H7 (cell line): ENCODE measurements around the gene PLEKHG3. TPM values are rescaled to one million over a fixed set of nuclear protein-coding genes. Genes with fewer than 3 reads are reported as not detected.

Source experiments
- DNase-seq: peaks from one replicate; pipeline ENCODE4 v3.0.0; 2012
- H3K27me3 ChIP-seq: 2 replicates; pipeline ENCODE4 v1.6.0; 2011; ENCODE audit warnings: mild to moderate bottlenecking, low read length; ENCODE audit not compliant: control insufficient read depth, insufficient read depth
- H3K36me3 ChIP-seq: replicated peaks from 2 replicates; pipeline ENCODE4 v1.5.1; 2011; ENCODE audit warnings: low read length; ENCODE audit not compliant: control insufficient read depth, insufficient read depth
- H3K4me3 ChIP-seq: 2 replicates; pipeline ENCODE4 v1.5.1; 2011; ENCODE audit warnings: low read depth, mild to moderate bottlenecking, control low read depth, low read length, moderate library complexity; ENCODE audit not compliant: insufficient read depth
- total RNA-seq: library from RNA; depleted of rRNA; stranded (reverse); fragments of >200 nt; shearing (Covaris generic); gene quantifications from 2 replicates; pipeline ENCODE4 v1.2.3, GENCODE V29; 2014

PLEKHG3 gene
- total RNA-seq, 1 experiment from 2014 or later = 47.0 TPM

GRCh38 chr14:64707661-64708060 is 3.4 kb downstream of the PLEKHG3 start:
- Histone ChIP-seq H3K4me3 (no peak overlapping the region), H3K27me3 (peaks cover 2% of the 10 kb centered on the region; the same call in 1 of the 2 replicates), H3K36me3 (peaks cover 4% of the 10 kb centered on the region)
- peak; percentile 20 for DNase-seq

DNA sequence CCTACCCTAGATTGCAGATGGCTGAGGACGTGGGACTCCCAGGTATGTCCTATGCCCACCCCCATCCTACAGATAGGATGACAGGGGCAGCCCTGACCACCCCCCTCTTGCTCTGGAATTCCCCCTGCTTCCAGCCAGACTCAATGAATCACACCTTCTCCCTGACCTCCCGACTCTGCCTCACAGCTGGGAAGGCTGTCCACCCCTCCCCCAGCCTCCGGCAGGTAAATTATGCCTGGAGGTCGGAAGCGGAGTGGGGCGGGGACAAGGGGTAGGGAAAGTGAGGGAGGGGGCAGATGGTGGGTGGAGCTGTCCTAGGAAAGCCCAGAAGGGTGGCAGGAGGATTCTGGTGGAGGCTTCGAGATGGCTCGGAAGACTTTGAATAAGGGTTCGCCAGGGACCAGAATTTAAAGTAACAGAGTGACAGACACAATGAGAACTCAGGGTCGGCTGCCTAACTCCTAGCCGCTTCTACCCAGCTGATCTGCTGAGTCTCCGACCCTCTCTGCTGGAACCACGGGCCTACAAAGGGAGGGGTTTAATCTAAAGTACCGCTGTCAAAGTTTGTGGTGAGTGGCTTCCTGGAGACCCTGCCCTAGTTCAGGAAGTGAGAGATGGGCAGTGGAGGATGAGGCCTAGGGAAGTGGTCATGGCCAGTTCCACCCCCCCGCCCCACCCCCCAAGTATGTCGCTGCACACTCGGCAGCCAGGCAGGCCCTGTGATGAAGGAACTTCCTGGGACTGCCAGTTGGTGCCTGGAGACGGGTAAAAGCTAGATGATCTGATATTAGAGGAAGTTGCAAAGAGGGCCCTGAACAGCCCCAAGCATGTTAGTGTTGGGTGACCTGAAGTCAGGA is 4.2 kb downstream of the PLEKHG3 start:
- Histone ChIP-seq H3K36me3 (peaks cover 4% of the 10 kb centered on the region), H3K27me3 (peaks cover 2% of the 10 kb centered on the region; the same call in 1 of the 2 replicates), H3K4me3 (peak overlapping the region; percentile 30)
- peak; percentile 92 for DNase-seq

- Histone ChIP-seq H3K36me3 (peaks cover 4% of the 10 kb centered on the region), H3K27me3 (peaks cover 2% of the 10 kb centered on the region; the same call in 1 of the 2 replicates), H3K4me3 (no peak overlapping the region)
- no peak for DNase-seq
These were observed 4.9 kb downstream of the PLEKHG3 start for GRCh38 chr14:64709126-64709525.

GRCh38 chr14:64711039-64711438 is 6.8 kb downstream of the PLEKHG3 start:
- no peak for DNase-seq
- peaks cover 2% of the 10 kb centered on the region; the same call in 1 of the 2 replicates for H3K27me3 ChIP-seq
- H3K36me3 ChIP-seq = peaks cover 4% of the 10 kb centered on the region
- no peak overlapping the region for H3K4me3 ChIP-seq

DNA sequence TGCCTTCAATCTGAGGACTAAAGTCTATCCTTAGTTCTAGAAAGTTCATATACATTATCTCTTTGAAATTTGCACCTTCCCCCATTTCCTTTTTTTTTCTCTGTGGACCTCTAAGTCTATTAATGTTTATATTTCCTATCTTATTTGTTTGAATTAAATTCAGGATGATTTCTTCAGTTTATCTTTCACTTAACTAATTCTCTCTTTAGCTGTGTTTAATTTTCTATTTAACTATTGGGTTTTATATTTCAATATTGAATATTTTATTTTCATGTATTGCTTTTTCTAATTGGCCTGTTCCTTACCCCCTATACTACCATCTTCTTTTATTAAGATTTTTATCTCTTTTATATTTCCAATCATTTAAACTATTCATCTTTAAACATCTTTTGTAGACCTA is 9.5 kb downstream of the PLEKHG3 start:
- H3K27me3 ChIP-seq = peaks cover 2% of the 10 kb centered on the region; the same call in 1 of the 2 replicates
- no peak for DNase-seq
- H3K36me3 ChIP-seq = peaks cover 4% of the 10 kb centered on the region
- no peak overlapping the region for H3K4me3 ChIP-seq

DNA sequence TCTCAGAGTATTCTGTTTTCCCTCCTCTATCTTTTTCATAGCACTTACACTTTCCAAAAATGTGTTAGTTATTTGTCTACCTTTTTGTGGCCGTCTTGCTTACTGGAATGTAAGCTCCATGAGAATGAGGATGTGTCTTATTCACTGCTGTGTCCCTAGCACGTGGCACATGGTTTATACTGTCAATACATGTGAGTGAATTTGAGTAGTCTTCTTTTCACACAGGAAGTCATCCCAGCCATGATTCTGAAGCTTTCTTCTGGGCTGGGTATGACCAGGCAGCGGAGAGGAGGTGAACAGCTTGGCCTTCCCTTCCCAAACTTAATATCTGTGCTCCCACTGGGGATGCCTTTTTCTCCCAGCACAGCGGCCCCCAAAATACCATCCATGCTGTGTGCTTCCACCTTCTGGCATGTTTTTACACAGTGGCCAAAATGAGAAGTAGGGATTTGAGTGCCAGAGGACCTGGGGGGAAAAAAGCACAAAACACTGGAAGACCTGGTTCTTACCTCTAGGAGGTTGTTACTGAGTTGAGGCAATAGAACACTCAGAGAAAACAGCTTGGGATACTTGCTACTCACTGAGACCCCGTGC is 10.3 kb downstream of the PLEKHG3 start:
- peaks cover 2% of the 10 kb centered on the region; the same call in 1 of the 2 replicates for H3K27me3 ChIP-seq
- H3K36me3 ChIP-seq = peaks cover 4% of the 10 kb centered on the region
- no peak for DNase-seq
- H3K4me3 ChIP-seq = no peak overlapping the region

DNA sequence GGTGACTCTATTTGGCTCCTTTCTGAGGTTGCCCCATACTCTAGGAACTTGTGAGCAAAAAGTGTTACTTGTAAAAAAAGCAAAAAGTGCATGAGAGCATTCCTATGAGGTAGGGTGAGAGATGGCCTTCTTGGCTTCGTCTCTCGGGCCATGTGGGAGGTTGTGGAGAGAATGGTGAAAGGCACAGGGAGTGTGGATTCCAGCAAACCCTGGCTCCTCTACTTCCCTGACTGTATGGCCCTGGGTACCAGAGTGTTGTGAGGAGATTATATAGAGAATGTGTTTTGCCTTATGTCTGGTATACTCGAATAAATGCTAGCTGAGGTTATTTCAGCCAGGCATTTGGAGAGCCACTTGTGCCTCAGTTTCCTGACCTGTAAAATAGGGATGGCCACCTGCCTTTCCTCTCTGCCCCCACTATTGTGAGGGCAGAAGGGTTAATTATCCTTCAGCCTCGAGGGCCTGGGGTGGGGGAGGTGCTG is 11.0 kb downstream of the PLEKHG3 start:
- peak; percentile 41 for DNase-seq
- H3K4me3 ChIP-seq = no peak overlapping the region
- H3K36me3 ChIP-seq = no peaks in the 10 kb centered on the region; the same call in none of the 2 replicates
- peaks cover 2% of the 10 kb centered on the region; the same call in 1 of the 2 replicates for H3K27me3 ChIP-seq

- peak; percentile 78 for DNase-seq
- Histone ChIP-seq H3K36me3 (no peaks in the 10 kb centered on the region; the same call in none of the 2 replicates), H3K27me3 (peaks cover 2% of the 10 kb centered on the region; the same call in 1 of the 2 replicates), H3K4me3 (peak overlapping the region; percentile 4)
These were observed 11.6 kb downstream of the PLEKHG3 start for GRCh38 chr14:64715628-64716412.

GRCh38 chr14:64717870-64718269 is 13.6 kb downstream of the PLEKHG3 start:
- no peak for DNase-seq
- H3K27me3 ChIP-seq = peaks cover 2% of the 10 kb centered on the region; the same call in 1 of the 2 replicates
- H3K4me3 ChIP-seq = no peak overlapping the region
- H3K36me3 ChIP-seq = no peaks in the 10 kb centered on the region; the same call in 1 of the 2 replicates

DNA sequence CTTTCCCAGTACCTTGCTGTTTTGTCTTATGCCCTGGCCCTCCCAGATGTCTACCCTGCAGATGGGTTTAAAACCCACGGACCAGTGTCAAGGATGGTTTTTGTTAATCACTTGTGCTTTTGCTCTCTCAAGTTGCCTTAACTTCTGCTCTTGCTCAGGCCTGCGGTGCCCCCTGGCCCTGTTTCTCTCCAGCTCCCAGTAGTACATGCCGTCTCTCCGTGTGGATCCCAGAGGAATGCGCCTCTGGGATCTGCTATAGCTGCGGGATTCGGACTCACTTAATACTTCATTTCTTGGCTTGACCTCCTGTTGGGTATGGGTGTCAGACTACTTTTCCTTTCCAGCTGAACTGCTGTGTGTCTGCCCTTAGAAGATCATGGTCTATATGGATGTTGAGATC is 14.5 kb downstream of the PLEKHG3 start:
- DNase-seq = peak; percentile 37
- H3K36me3 ChIP-seq = no peaks in the 10 kb centered on the region; the same call in 1 of the 2 replicates
- H3K27me3 ChIP-seq = peaks cover 2% of the 10 kb centered on the region; the same call in 1 of the 2 replicates
- H3K4me3 ChIP-seq = no peak overlapping the region

- Histone ChIP-seq H3K27me3 (no peaks in the 10 kb centered on the region), H3K4me3 (no peak overlapping the region), H3K36me3 (no peaks in the 10 kb centered on the region; the same call in 1 of the 2 replicates)
- DNase-seq = no peak
These were observed 15.4 kb downstream of the PLEKHG3 start for GRCh38 chr14:64719601-64720000.

GRCh38 chr14:64720131-64720576 is 15.9 kb downstream of the PLEKHG3 start:
- H3K27me3 ChIP-seq = no peaks in the 10 kb centered on the region
- H3K4me3 ChIP-seq = no peak overlapping the region
- DNase-seq = no peak
- no peaks in the 10 kb centered on the region; the same call in 1 of the 2 replicates for H3K36me3 ChIP-seq

DNA sequence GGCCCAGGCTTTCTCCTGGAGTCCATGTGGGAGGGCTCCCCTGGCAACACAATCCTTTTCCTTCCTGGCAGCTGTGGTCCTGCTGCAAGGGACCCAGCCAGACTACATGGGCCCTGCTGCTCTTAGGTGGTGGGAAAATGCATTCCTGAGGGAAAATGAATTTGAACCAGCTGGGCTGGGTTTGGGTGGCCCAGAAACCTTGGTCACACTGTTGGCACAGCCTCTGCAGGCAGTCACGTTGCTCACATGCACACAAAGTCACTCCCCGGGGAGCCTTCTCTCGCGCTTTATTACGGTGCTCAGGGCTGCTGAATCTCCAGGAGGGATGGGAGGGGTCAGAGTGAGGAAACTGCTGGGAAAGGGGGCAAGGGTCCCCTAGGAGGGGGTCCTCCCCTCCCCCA is 17.2 kb downstream of the PLEKHG3 start:
- Histone ChIP-seq H3K27me3 (no peaks in the 10 kb centered on the region), H3K4me3 (no peak overlapping the region), H3K36me3 (no peaks in the 10 kb centered on the region; the same call in 1 of the 2 replicates)
- DNase-seq = no peak

- Histone ChIP-seq H3K4me3 (no peak overlapping the region), H3K27me3 (no peaks in the 10 kb centered on the region), H3K36me3 (no peaks in the 10 kb centered on the region; the same call in 1 of the 2 replicates)
- DNase-seq = no peak
These were observed 17.7 kb downstream of the PLEKHG3 start for GRCh38 chr14:64721899-64722298.
